BJ (cell line): Measurements from ENCODE around the gene TRIM65. TPM values are rescaled to one million over a fixed set of nuclear protein-coding genes. Genes with fewer than 3 reads are reported as not detected.
A peak's percentile ranks its signal among the peaks of the same experiment; 100 is the strongest.
"Not testable (repeated sequence)": the region's sequence is repeated elsewhere in the genome, so short reads cannot be mapped to it uniquely, and the experiment has no call there.

Source experiments
- CTCF ChIA-PET: fragments of 350-600 bp; formaldehyde crosslinking; extraction: SDS; loops from one replicate; lab custom pipeline; 2021; ENCODE audit warnings: antibody characterized with exemption, inconsistent platforms; lab: Yijun Ruan, JAX
- POLR2A ChIA-PET: fragments of 300-600 bp; sonication (Branson Sonifier 250); formaldehyde crosslinking; extraction: SDS; loops from one replicate; lab custom pipeline; 2021; ENCODE audit warnings: antibody characterized with exemption; lab: Charles Lee
- DNase-seq: peaks from one replicate; pipeline ENCODE4 v3.0.0-alpha.2; 2011; ENCODE audit warnings: low read depth
- H3K27me3 ChIP-seq: 2 replicates; pipeline ENCODE4 v1.6.0; 2011; ENCODE audit warnings: low read length; ENCODE audit not compliant: control insufficient read depth, insufficient read depth
- H3K36me3 ChIP-seq: 2 replicates; pipeline ENCODE4 v1.5.1; 2011; ENCODE audit warnings: low read length; ENCODE audit not compliant: control insufficient read depth, insufficient read depth
- H3K4me3 ChIP-seq: 2 replicates; pipeline ENCODE4 v1.5.1; 2011; ENCODE audit warnings: low read depth, mild to moderate bottlenecking, control low read depth, low read length
- polyA plus RNA-seq: library from polyadenylated mRNA; depleted of rRNA; stranded (reverse); fragments of >200 nt; gene quantifications from 2 replicates; pipeline ENCODE4 v1.2.3, GENCODE V29; 2011
- TF ChIP-seq, protein P1 (sequence below): IDR thresholded peaks from 2 replicates; pipeline ENCODE4 v1.5.1; 2011; ENCODE audit warnings: low read depth, mild to moderate bottlenecking, control low read depth, inconsistent platforms, low read length, moderate library complexity; ENCODE audit not compliant: insufficient read depth

TRIM65 gene
- polyA plus RNA-seq, 1 experiment = 8.6 TPM

DNA sequence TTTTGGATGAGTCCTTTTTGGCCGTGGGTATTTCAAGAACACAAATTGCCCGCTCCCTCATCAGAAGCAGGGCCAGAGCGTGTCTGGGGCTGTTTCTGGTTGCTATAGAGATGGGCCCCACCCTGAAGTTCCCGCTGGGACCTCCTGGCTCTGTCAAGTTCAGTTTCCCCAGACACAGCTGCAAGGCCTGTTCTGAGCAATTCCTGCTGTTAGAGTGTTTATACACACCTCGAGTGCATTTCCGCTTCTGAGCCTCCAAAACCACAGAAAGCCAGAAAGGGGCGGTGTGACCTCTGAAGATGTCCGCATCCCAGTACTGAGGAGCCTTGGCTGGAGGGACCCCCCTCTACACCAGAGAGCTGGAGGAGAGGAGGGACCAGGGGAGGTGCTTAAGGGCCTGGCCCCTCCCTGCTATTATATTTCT is 32.3 kb downstream of the TRIM65 start:
- no peak overlapping the region for H3K4me3 ChIP-seq
- POLR2A ChIA-PET = interaction anchor here (0.5 kb wide), 1 partner anchor 32 kb away, joined by 3 read pairs; the partner anchor contains the start of gene TRIM65
- no peaks in the 10 kb centered on the region for H3K36me3 ChIP-seq
- peak; percentile 63 for DNase-seq
- CTCF ChIA-PET = interaction anchor here (1.0 to 1.8 kb wide), 3 partner anchors 9 to 25 kb away, joined by 3 to 8 read pairs (median 6); partner anchors contain the start of gene WBP2
- no peaks in the 10 kb centered on the region for H3K27me3 ChIP-seq
- TF ChIP-seq, protein P1, sequence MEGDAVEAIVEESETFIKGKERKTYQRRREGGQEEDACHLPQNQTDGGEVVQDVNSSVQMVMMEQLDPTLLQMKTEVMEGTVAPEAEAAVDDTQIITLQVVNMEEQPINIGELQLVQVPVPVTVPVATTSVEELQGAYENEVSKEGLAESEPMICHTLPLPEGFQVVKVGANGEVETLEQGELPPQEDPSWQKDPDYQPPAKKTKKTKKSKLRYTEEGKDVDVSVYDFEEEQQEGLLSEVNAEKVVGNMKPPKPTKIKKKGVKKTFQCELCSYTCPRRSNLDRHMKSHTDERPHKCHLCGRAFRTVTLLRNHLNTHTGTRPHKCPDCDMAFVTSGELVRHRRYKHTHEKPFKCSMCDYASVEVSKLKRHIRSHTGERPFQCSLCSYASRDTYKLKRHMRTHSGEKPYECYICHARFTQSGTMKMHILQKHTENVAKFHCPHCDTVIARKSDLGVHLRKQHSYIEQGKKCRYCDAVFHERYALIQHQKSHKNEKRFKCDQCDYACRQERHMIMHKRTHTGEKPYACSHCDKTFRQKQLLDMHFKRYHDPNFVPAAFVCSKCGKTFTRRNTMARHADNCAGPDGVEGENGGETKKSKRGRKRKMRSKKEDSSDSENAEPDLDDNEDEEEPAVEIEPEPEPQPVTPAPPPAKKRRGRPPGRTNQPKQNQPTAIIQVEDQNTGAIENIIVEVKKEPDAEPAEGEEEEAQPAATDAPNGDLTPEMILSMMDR = no peak

DNA sequence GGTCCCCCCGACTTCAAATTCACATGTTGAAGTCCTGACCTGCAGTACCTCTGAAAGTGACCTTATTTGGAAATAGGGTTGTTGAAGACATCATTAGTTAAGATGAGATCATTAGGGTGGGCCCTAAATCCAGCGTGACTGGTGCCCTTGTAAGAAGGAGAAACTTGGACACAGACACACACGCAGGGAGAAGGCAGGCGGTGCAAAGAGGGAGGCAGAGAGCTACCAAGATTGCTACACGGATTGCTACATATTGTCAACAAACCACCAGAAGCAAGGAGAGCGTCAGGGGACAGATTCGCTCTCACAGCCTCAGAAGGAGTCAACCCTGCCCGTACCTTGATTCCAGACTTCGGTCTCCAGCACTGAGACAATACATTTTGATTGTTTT is 34.8 kb downstream of the TRIM65 start:
- TF ChIP-seq, protein P1 = no peak
- H3K27me3 ChIP-seq = no peaks in the 10 kb centered on the region
- H3K36me3 ChIP-seq = no peaks in the 10 kb centered on the region
- ChIA-PET POLR2A (no interaction called here), CTCF (interaction anchor here (0.5 to 2.2 kb wide), 13 partner anchors 9 to 247 kb away, joined by 3 to 26 read pairs (median 3); partner anchors contain the start of genes TRIM47 and TRIM65)
- no peak for DNase-seq
- no peak overlapping the region for H3K4me3 ChIP-seq

DNA sequence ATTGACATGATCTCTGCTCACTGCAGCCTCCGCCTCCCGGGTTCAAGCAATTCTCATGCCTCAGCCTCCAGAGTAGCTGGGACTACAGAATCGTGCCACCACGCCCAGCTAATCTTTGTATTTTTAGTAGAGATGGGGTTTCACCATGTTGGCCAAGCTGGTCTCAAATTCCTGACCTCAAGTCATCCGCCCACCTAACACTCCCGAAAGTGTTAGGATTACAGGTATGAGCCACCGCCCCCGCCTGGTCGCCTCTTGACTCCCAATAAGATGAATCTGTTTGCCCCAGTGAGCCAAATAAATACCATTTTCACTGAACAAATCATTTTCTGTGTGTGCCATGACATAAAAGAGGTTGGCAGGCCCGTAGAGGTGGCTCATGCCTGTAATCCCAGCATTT is 37.4 kb downstream of the TRIM65 start:
- H3K4me3 ChIP-seq, H3K36me3 ChIP-seq, H3K27me3 ChIP-seq, DNase-seq, POLR2A ChIA-PET, CTCF ChIA-PET: not testable (repeated sequence)

DNA sequence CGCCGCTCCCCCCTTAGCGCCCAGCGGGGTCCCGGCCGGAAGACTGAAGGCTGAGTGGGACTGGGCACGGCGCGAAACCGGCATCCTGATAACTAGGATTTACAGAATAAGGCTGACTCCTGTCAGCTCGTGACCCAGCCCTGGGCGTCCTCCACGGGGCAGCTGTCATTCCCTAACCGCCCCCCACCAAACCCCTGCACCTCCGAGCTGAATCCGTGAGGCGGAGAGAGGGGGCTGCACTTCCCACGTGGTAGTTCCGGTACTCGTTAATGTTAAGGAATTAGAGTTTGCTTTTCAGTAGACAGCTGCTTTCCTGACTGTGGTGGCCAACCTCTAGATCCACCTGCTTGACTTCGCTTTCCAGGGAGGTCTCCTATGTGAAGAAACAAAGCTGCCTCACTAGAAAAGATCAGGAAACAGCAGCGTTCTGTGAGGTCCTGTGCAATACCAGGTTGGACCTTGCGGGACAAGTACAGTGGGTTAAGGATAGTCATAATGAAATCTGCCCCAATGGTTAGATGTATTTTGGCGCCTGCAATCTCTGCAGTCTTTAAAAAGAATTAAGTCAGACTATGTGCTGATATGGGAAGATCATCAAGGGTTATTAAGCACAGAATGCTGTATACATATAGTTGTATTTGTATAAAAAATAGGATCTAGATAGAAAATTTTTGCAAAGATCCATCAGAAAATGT is 40.5 kb downstream of the TRIM65 start:
- no peak for DNase-seq
- Histone ChIP-seq H3K36me3 (peaks cover 3% of the 10 kb centered on the region), H3K27me3 (no peaks in the 10 kb centered on the region), H3K4me3 (peak overlapping the region; percentile 79)
- TF ChIP-seq, protein P1 = no peak
- POLR2A ChIA-PET = interaction anchor here (0.5 kb wide), 1 partner anchor 17 kb away, joined by 13 read pairs; no protein-coding TSS in a partner anchor
- CTCF ChIA-PET = interaction anchor here (0.7 to 3.2 kb wide), 10 partner anchors 10 to 73 kb away, joined by 3 to 34 read pairs (median 4); partner anchors contain the start of genes MRPL38, TRIM47 and UNC13D

DNA sequence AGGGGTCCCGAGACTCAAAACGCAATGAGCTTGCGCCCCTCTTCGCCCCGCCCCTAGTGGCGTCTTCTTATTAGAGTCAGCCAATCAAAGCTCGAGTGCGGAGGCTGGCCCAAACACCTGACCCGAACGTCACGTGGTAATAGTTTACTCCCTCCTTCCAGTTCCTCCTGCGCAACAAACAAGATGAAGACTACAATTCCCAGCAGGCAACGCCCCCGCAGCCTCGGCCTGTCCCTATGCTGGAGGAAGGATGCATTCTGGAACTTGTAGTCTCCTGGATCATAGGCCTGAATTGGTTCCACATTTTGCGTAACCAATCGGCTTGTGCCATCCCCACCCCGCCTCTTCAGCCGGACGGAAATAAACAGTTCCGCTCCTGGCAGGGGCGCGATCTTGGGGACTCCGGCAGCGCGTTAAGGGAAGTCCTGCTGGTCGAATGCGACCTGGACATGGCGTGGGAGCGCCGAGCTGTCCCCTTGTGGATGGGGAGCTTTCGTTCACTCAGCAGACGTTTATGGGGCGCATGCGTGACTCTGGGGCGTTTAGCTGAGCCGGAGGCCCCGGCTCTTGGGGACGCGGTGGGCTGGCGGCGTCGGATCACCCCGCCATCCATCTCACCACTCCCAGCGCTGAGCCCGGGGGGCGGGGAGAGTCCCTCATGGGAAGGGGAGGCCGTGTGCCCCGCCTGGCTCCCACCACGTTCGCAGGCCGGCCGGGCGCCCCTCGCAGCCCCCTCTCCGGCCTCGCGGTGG is 41.3 kb downstream of the TRIM65 start, which contains the start of gene WBP2:
TSS of gene WBP2 (minus strand) at position 26 of the 752 bp plus-strand sequence. CDS start 38 bp downstream, outside the sequence.
- peaks cover 6% of the 10 kb centered on the region for H3K36me3 ChIP-seq
- peak; percentile 100 for DNase-seq
- TF ChIP-seq, protein P1 = peak; percentile 17; the same call in 1 of the 2 replicates
- peak within 1 kb of the TSS; percentile 79 for H3K4me3 ChIP-seq
- ChIA-PET POLR2A (interaction anchor here (0.5 to 0.9 kb wide), 4 partner anchors 11 to 75 kb away, joined by 3 to 14 read pairs (median 10); partner anchors contain the start of gene UNC13D), CTCF (interaction anchor here (0.6 to 3.2 kb wide), 16 partner anchors 9 to 102 kb away, joined by 3 to 34 read pairs (median 4); partner anchors contain the start of genes MRPL38, TRIM47, TRIM65 and UNC13D)
- no peaks in the 10 kb centered on the region for H3K27me3 ChIP-seq
